Lower lobe of right lung (tissue), 2 donors: Measurements from ENCODE around the gene BCAN. TPM values are rescaled to one million over a fixed set of nuclear protein-coding genes. Genes with fewer than 3 reads are reported as not detected.

Experiments used
- ATAC-seq, 2 donors: fragments of 200-7000 bp; cut with Tn5 transposase; one replicate each; pipeline ENCODE4 v1.9.1; 2020 to 2022; ENCODE audit warnings: mild to moderate bottlenecking in 2 of 2, moderate library complexity in 2 of 2
- DNase-seq: peaks from one replicate; pipeline ENCODE4 v3.0.0-alpha.2; 2020
- H3K27ac ChIP-seq: fragments of 200-600 bp; one replicate; pipeline ENCODE4 v1.8.0; 2022
- H3K27me3 ChIP-seq: fragments of 200-600 bp; one replicate; pipeline ENCODE4 v1.8.0; 2022; ENCODE audit warnings: low read depth
- H3K36me3 ChIP-seq: fragments of 200-600 bp; one replicate; pipeline ENCODE4 v1.8.0; 2022; ENCODE audit warnings: mild to moderate bottlenecking
- H3K4me1 ChIP-seq: fragments of 200-600 bp; one replicate; pipeline ENCODE4 v1.8.0; 2022
- H3K4me3 ChIP-seq: fragments of 200-600 bp; one replicate; pipeline ENCODE4 v1.8.0; 2022; ENCODE audit warnings: mild to moderate bottlenecking
- H3K9me3 ChIP-seq: fragments of 200-600 bp; one replicate; pipeline ENCODE4 v1.8.0; 2022
- CTCF ChIP-seq: fragments of 200-600 bp; IDR thresholded peaks from one replicate; pipeline ENCODE4 v1.8.0; 2022; ENCODE audit warnings: antibody characterized with exemption, mild to moderate bottlenecking
- intact Hi-C: fragments of 100-400 bp; cut with DNase I; formaldehyde crosslinking; loops from one replicate; pipeline ENCODE4 v1.11.0; 2022
- total RNA-seq: library from RNA; stranded (reverse); fragmentation: NEBNext Ultra II Directional; extraction: Animal tissue kit (Norgen Biotek cat#: 25700); gene quantifications from one replicate; pipeline ENCODE4 v1.2.1, GENCODE V29; 2021
- donor health status: DM: no; HTN: yes; CAD: no; lungs with severe emphysema.

Gene BCAN
- total RNA-seq, 1 donor from 2014 or later: not detected

GRCh38 chr1:156645666-156646065 lies 3.7 kb downstream of the BCAN start:
- Histone ChIP-seq H3K4me3 (no peak overlapping the region), H3K4me1 (peaks cover 12% of the 10 kb centered on the region), H3K27ac (no peak overlapping the region), H3K36me3 (no peaks in the 10 kb centered on the region), H3K9me3 (no peaks in the 10 kb centered on the region), H3K27me3 (peaks cover 78% of the 10 kb centered on the region)
- DNase-seq: no peak
- TF ChIP-seq CTCF: no peak
- no peak for ATAC-seq
- intact Hi-C loops: no loop called here

GRCh38 chr1:156646738-156647211 lies 4.9 kb downstream of the BCAN start:
- Histone ChIP-seq H3K4me1 (peaks cover 7% of the 10 kb centered on the region), H3K27ac (no peak overlapping the region), H3K4me3 (no peak overlapping the region), H3K9me3 (no peaks in the 10 kb centered on the region), H3K36me3 (no peaks in the 10 kb centered on the region), H3K27me3 (peaks cover 75% of the 10 kb centered on the region)
- no peak for TF ChIP-seq CTCF
- DNase-seq (no peak), ATAC-seq (no peak)
- intact Hi-C loops: no loop called here

- Histone ChIP-seq H3K27ac (no peak overlapping the region), H3K36me3 (no peaks in the 10 kb centered on the region), H3K27me3 (peaks cover 75% of the 10 kb centered on the region), H3K4me3 (no peak overlapping the region), H3K9me3 (no peaks in the 10 kb centered on the region), H3K4me1 (peaks cover 1% of the 10 kb centered on the region)
- intact Hi-C loops: no loop called here
- DNase-seq (no peak), ATAC-seq (no peak)
- TF ChIP-seq CTCF: no peak
Measured at GRCh38 chr1:156647351-156647750, 5.4 kb downstream of the BCAN start.

GRCh38 chr1:156648496-156648895 lies 6.6 kb downstream of the BCAN start:
- no peak for ATAC-seq
- DNase-seq: no peak
- no peaks in the 10 kb centered on the region for H3K4me1 ChIP-seq
- H3K27ac ChIP-seq: no peak overlapping the region
- H3K9me3 ChIP-seq: no peaks in the 10 kb centered on the region
- no peak for TF ChIP-seq CTCF
- intact Hi-C loops: no loop called here
- H3K4me3 ChIP-seq: no peak overlapping the region
- H3K27me3 ChIP-seq: peaks cover 68% of the 10 kb centered on the region
- H3K36me3 ChIP-seq: no peaks in the 10 kb centered on the region

GRCh38 chr1:156648951-156649350 lies 7.0 kb downstream of the BCAN start:
- no peak overlapping the region for H3K27ac ChIP-seq
- no peak for TF ChIP-seq CTCF
- intact Hi-C loops: no loop called here
- peaks cover 69% of the 10 kb centered on the region for H3K27me3 ChIP-seq
- DNase-seq (no peak), ATAC-seq (no peak)
- no peaks in the 10 kb centered on the region for H3K4me1 ChIP-seq
- H3K36me3 ChIP-seq: no peaks in the 10 kb centered on the region
- H3K4me3 ChIP-seq: no peak overlapping the region
- H3K9me3 ChIP-seq: no peaks in the 10 kb centered on the region
